Caco-2 (cell line): ENCODE measurements around the gene ACSL1. TPM values are rescaled to one million over a fixed set of nuclear protein-coding genes. Genes with fewer than 3 reads are reported as not detected.

Source experiments
- Bru-seq: library from RNA; stranded (reverse); fragments of 400-500 nt; gene quantifications from one replicate; lab custom pipeline; 2021; lab: Mats Ljungman, UMichigan
- BruChase-seq, 2 experiments: library from RNA; stranded (reverse); fragments of 400-500 nt; gene quantifications; one replicate each; lab custom pipeline; 2021; lab: Mats Ljungman, UMichigan
- BruUV-seq: library from RNA; stranded (reverse); fragments of 400-500 nt; replicated peaks from 2 replicates; lab custom pipeline; 2021; lab: Mats Ljungman, UMichigan
- CTCF ChIA-PET: fragments of 300-600 bp; sonication (Branson Sonifier 250); formaldehyde crosslinking; loops from one replicate; lab custom pipeline; 2022; ENCODE audit warnings: antibody characterized with exemption; lab: Charles Lee
- POLR2A ChIA-PET: fragments of 300-600 bp; sonication (Branson Sonifier 250); formaldehyde crosslinking; loops from one replicate; lab custom pipeline; 2022; ENCODE audit warnings: antibody characterized with exemption; lab: Charles Lee
- DNase-seq, 2 experiments: peaks; one replicate each; pipeline versions ENCODE4 v3.0.0 to v3.0.0-alpha.2; 2020 to 2022
- H3K27me3 ChIP-seq: replicated peaks from 2 replicates; pipeline ENCODE4 v1.6.0; 2011; ENCODE audit warnings: low read length; ENCODE audit not compliant: control insufficient read depth, insufficient read depth
- H3K36me3 ChIP-seq: 2 replicates; pipeline ENCODE4 v1.5.1; 2011; ENCODE audit warnings: low read length; ENCODE audit not compliant: control insufficient read depth, insufficient read depth
- H3K4me1 ChIP-seq: fragments of 250-450 bp; sonication (Bioruptor Pico); 2 replicates; pipeline ENCODE4 v1.5.1; 2020; ENCODE audit warnings: mild to moderate bottlenecking
- H3K4me3 ChIP-seq: 2 replicates; pipeline ENCODE4 v1.5.1; 2011; ENCODE audit warnings: low read depth, mild to moderate bottlenecking, control low read depth, low read length
- H3K9me3 ChIP-seq: fragments of 250-450 bp; sonication (Bioruptor Pico); 2 replicates; pipeline ENCODE4 v1.5.1; 2020; ENCODE audit warnings: mild to moderate bottlenecking, moderate library complexity
- H3K27ac Mint-ChIP-seq: one replicate; pipeline ENCODE4 v1.8.0; 2022; ENCODE audit warnings: mixed read lengths; ENCODE audit not compliant: unreplicated experiment
- H3K27me3 Mint-ChIP-seq: one replicate; pipeline ENCODE4 v1.8.0; 2022; ENCODE audit warnings: mixed read lengths; ENCODE audit not compliant: insufficient read depth, unreplicated experiment
- H3K36me3 Mint-ChIP-seq: one replicate; pipeline ENCODE4 v1.8.0; 2022; ENCODE audit warnings: mild to moderate bottlenecking, mixed read lengths; ENCODE audit not compliant: insufficient read depth, unreplicated experiment
- H3K4me1 Mint-ChIP-seq: one replicate; pipeline ENCODE4 v1.8.0; 2022; ENCODE audit warnings: low read depth, mixed read lengths; ENCODE audit not compliant: unreplicated experiment
- H3K4me3 Mint-ChIP-seq: one replicate; pipeline ENCODE4 v1.8.0; 2022; ENCODE audit warnings: mild to moderate bottlenecking, moderate library complexity, mixed read lengths; ENCODE audit not compliant: unreplicated experiment
- H3K9me3 Mint-ChIP-seq: one replicate; pipeline ENCODE4 v1.8.0; 2022; ENCODE audit warnings: mixed read lengths; ENCODE audit not compliant: unreplicated experiment
- CTCF ChIP-seq, 2 experiments: fragments of 200-600 bp in 1 of 2; IDR thresholded peaks; 1 replicate in 1 of 2; 2 replicates in 1 of 2; pipeline versions ENCODE4 v1.5.1 to v1.8.0; 2011 to 2022; ENCODE audit warnings: antibody characterized with exemption in 1 of 2, control low read depth in 1 of 2, inconsistent platforms in 1 of 2, low read depth in 1 of 2, low read length in 1 of 2, mild to moderate bottlenecking in 1 of 2, moderate library complexity in 1 of 2; ENCODE audit not compliant: insufficient read depth in 1 of 2, severe bottlenecking in 1 of 2, unreplicated experiment in 1 of 2
- intact Hi-C: fragments of 100-400 bp; cut with micrococcal nuclease; formaldehyde crosslinking; loops from one replicate; pipeline ENCODE4 v1.10.0; 2022; ENCODE audit not compliant: unreplicated experiment
- long read RNA-seq: library from polyadenylated mRNA; stranded (forward); transcript quantifications from one replicate; pipeline ENCODE4 v2.0.0, GENCODE V29; 2022
- total RNA-seq: library from RNA; stranded (reverse); gene quantifications from 2 replicates; pipeline ENCODE4 v1.2.3, GENCODE V29; 2022

The ACSL1 gene
- total RNA-seq (76.3 and 100 TPM in 2 replicates), Bru-seq, nascent RNA (percentile 81 among the genes with signal in this experiment), BruChase-seq, experiment 1, labeled RNA remaining after a 2-hour chase (percentile 80 among the genes with signal in this experiment), BruChase-seq, experiment 2, labeled RNA remaining after a 6-hour chase (percentile 89 among the genes with signal in this experiment)
- long read RNA-seq, transcript ACSL1-202 (20 exons, 3,636 nt), result minor isoform, 10 of 184 reads
- long read RNA-seq, transcript ACSL1-201 (21 exons, 3,832 nt), result major isoform, 115 of 184 reads
- long read RNA-seq, partial matches to known transcripts, result 16 of 184 reads
- long read RNA-seq, other reads (novel, unspliced or antisense), result 41 of 184 reads

GRCh38 chr4:184825896-184826690 lies at the start of gene ACSL1:
TSS of gene ACSL1 (minus strand) at chr4:184825968. CDS start at chr4:184803514, 22,454 bp downstream.
- H3K4me1 ChIP-seq, result peaks cover 2% of the 10 kb centered on the region
- CTCF ChIA-PET, result no interaction called here
- no peaks in the 10 kb centered on the region for H3K36me3 ChIP-seq
- peak within 1 kb of the TSS; percentile 75 for H3K4me3 ChIP-seq
- peaks cover 7% of the 10 kb centered on the region for H3K36me3 Mint-ChIP-seq
- intact Hi-C loops, result loop anchor here (1.0 kb wide), 1 partner anchor 12 kb away; no protein-coding TSS in a partner anchor
- H3K27me3 Mint-ChIP-seq, result no peaks in the 10 kb centered on the region
- peak within 1 kb of the TSS; percentile 73 for H3K27ac Mint-ChIP-seq
- no peaks in the 10 kb centered on the region for H3K27me3 ChIP-seq
- no peaks in the 10 kb centered on the region for H3K9me3 Mint-ChIP-seq
- POLR2A ChIA-PET, result no interaction called here
- H3K4me1 Mint-ChIP-seq, result peaks cover 7% of the 10 kb centered on the region
- BruUV-seq, result TSS peak; percentile 73
- no peak for TF ChIP-seq CTCF (IDR thresholded peaks at IDR 0.05; ENCODE audit: insufficient read depth in 1 of 2, low read depth in 1 of 2, low read length in 1 of 2, severe bottlenecking in 1 of 2, unreplicated experiment in 1 of 2)
- peak within 1 kb of the TSS; percentile 92 for H3K4me3 Mint-ChIP-seq
- DNase-seq, result peak; percentile 62 to 81
- no peaks in the 10 kb centered on the region for H3K9me3 ChIP-seq

GRCh38 chr4:184873054-184873453 lies 47.3 kb upstream of the ACSL1 start:
- H3K27ac Mint-ChIP-seq, result no peak overlapping the region
- no peaks in the 10 kb centered on the region for H3K4me1 Mint-ChIP-seq
- TF ChIP-seq CTCF (IDR thresholded peaks at IDR 0.05; ENCODE audit: insufficient read depth in 1 of 2, low read depth in 1 of 2, low read length in 1 of 2, severe bottlenecking in 1 of 2, unreplicated experiment in 1 of 2), result no peak
- no peaks in the 10 kb centered on the region for H3K9me3 ChIP-seq
- no peak for DNase-seq
- H3K36me3 Mint-ChIP-seq, result no peaks in the 10 kb centered on the region
- no peak overlapping the region for H3K4me3 ChIP-seq
- H3K4me1 ChIP-seq, result no peaks in the 10 kb centered on the region
- no peaks in the 10 kb centered on the region for H3K27me3 ChIP-seq
- ChIA-PET POLR2A (no interaction called here), CTCF (no interaction called here)
- H3K27me3 Mint-ChIP-seq, result no peaks in the 10 kb centered on the region
- no peak overlapping the region for H3K4me3 Mint-ChIP-seq
- intact Hi-C loops, result no loop called here
- H3K9me3 Mint-ChIP-seq, result peaks cover 15% of the 10 kb centered on the region
- no peaks in the 10 kb centered on the region for H3K36me3 ChIP-seq
- no TSS peak for BruUV-seq

GRCh38 chr4:184870718-184871117 lies 45.0 kb upstream of the ACSL1 start:
- H3K27me3 ChIP-seq, result no peaks in the 10 kb centered on the region
- no peaks in the 10 kb centered on the region for H3K27me3 Mint-ChIP-seq
- CTCF ChIA-PET, result no interaction called here
- POLR2A ChIA-PET, result no interaction called here
- H3K4me1 ChIP-seq, result no peaks in the 10 kb centered on the region
- no peak overlapping the region for H3K4me3 Mint-ChIP-seq
- no peak overlapping the region for H3K27ac Mint-ChIP-seq
- H3K36me3 Mint-ChIP-seq, result no peaks in the 10 kb centered on the region
- H3K9me3 ChIP-seq, result no peaks in the 10 kb centered on the region
- H3K9me3 Mint-ChIP-seq, result peaks cover 8% of the 10 kb centered on the region
- intact Hi-C loops, result no loop called here
- DNase-seq, result no peak
- no TSS peak for BruUV-seq
- no peak overlapping the region for H3K4me3 ChIP-seq
- no peaks in the 10 kb centered on the region for H3K4me1 Mint-ChIP-seq
- H3K36me3 ChIP-seq, result no peaks in the 10 kb centered on the region
- no peak for TF ChIP-seq CTCF (IDR thresholded peaks at IDR 0.05; ENCODE audit: insufficient read depth in 1 of 2, low read depth in 1 of 2, low read length in 1 of 2, severe bottlenecking in 1 of 2, unreplicated experiment in 1 of 2)
